Smooth muscle cell of the brain vasculature (primary cell): ENCODE measurements around the gene OR51E1.

Experiments
- DNase-seq: peaks from one replicate; pipeline ENCODE4 v3.0.0-alpha.2; 2012; ENCODE audit warnings: low read depth, low spot score

OR51E1 gene

DNA sequence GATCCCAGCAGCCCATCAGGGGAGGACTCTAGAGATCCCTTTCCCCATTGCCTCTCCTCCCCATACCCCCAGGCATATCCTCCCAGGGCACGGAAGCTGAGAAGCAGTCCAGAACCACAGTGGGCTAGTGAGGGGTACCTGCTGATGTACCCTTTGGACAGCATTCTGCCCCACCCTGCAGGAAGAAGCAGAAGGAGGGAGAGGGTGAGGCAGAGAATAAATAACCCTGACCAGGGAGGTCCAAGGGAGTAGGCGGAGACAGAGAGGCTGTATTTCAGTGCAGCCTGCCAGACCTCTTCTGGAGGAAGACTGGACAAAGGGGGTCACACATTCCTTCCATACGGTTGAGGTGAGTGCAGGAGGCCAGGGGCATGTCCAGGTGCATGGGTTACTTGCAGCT, at the start of gene OR51E1:
OR51E1 (plus strand) TSS at position 301 of the 400 bp plus-strand sequence. CDS start 8,545 bp downstream, outside the sequence.
- DNase-seq = no peak

DNA sequence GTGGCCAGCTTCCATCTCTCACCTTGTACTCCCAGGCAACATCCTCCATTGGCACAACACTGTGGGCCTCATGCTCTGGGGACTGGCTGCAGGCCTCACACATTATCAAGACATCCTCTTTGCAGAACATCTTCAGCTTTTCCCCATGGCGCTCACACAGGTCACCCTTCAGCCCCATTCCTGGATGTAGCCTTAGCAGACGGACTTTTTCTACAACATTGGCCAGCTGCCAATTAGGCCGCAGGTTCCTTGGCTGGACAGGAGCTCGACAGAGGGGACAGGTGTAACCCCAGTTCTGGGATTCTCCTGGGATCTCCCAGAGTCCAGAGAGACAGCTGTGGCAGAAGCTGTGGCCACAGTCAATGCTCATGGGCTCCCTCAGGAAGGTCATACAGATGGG, 38.7 kb upstream of the OR51E1 start:
- DNase-seq = no peak

GRCh38 chr11:4606231-4607015, 37.4 kb upstream of the OR51E1 start:
- DNase-seq = no peak

DNA sequence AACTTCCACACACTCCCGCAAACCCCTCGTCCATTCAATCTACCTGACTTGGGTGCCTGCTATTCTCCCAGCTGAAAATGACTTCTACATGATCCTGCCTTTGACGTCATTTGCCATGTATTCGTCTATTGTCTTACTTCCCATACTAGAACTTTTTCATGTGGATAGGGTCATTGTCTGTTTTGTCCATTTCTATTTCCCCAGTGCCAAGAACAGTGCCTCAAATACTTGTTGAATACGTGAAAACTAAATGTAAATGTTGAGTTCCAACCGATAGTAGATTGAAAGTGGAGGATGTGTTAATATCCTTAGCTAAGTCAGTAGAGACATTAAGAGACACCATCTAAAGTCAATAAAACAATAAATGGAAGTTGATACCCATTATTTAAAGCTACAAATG, 36.7 kb upstream of the OR51E1 start:
- DNase-seq = no peak

DNA sequence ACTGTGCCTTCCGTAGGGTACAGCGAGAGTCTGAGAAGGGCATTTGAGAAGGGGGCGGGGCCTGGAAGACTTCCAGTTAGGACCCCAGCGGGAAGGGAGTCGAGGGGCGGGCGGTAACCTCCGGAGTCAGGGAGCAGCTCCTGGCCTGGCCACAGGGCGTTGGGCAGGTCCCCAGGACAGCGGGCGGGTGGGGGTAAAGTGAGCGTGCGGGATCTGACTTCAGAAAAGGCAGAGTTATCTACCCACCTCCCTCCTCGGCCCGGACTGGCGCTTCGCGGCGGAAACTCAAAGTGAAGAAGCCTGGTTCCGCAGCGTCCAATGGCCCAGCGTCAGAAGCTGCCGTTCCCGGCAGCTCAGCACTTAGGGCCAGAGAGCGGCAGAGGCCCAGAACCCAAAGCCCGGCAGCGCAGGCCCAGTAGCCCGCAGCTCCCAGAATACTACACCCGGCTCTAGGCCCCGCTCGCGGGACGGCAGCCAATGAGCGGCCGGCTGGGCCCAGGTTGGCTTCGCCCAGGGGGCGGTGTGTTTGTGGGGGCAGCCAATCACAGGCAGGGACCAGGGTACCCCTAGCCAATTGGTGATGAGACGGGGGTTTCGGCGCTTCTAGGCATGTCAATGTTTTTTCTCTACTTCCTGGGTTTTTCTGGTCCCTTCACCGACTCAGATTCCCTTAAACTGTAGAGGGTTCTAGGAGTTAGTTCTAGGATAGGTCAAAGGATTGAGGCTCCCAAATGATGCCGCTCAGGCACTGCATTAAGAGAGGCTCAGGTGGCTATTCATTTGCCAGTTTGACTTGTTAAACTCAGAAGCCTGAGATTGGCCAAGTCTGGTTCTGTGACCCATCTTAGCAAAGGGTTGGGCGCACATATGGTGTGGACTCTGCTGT, 35.8 kb upstream of the OR51E1 start, which contains the start of gene TRIM68:
TRIM68 (minus strand) TSS at position 451 of the 886 bp plus-strand sequence. CDS start 2,727 bp downstream, outside the sequence.
- DNase-seq = peak; percentile 86

- DNase-seq = no peak
Measured at GRCh38 chr11:4610258-4610935, 33.4 kb upstream of the OR51E1 start.

DNA sequence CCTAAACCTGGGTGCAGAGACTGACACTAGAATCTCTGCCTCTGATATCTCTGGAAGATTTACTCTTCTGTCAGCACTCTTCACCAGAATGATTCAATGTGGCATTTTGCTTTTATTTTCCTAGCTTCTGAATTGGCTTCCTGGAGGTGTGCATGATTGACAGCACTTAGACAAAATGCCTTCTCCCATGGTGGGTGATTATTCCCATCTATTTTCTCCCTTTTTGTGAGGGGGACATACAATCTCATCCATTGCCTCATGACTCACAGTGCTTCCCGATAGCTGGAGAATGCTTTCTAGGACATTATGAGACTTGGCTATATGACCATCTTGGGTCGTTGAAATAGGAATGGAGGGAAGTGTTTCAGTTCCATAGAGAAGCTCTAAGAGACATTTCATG, 31.8 kb upstream of the OR51E1 start:
- DNase-seq = no peak

DNA sequence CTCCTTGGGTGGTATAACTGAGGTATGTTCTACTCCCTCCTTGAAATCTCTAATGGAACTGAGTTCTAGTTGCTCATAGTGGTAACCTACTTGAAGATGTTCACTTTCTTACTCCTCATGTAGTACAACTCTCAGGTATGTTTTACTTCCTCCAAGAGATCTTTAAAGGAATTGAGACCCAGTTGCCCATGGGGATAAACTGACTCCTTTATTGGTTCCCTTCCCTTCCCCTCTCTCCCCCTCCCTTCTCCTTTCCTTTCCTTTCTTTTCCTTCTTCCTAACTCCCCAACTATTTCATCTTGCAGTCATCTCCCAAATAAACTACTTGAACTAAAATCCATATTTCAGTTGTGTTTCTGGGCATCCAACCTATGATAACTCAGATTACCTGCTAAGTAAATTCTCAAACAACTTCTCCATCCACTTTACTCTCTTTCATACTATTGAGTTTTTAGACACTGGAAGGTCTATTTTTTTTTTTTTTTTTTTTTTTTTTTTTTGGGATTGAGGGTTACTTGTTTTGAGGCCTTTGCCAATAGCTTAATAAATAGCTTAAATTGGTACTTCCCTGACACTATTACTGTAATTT, 27.8 kb upstream of the OR51E1 start:
- DNase-seq = no peak

GRCh38 chr11:4619514-4619913, 24.3 kb upstream of the OR51E1 start:
- DNase-seq = no peak

DNA sequence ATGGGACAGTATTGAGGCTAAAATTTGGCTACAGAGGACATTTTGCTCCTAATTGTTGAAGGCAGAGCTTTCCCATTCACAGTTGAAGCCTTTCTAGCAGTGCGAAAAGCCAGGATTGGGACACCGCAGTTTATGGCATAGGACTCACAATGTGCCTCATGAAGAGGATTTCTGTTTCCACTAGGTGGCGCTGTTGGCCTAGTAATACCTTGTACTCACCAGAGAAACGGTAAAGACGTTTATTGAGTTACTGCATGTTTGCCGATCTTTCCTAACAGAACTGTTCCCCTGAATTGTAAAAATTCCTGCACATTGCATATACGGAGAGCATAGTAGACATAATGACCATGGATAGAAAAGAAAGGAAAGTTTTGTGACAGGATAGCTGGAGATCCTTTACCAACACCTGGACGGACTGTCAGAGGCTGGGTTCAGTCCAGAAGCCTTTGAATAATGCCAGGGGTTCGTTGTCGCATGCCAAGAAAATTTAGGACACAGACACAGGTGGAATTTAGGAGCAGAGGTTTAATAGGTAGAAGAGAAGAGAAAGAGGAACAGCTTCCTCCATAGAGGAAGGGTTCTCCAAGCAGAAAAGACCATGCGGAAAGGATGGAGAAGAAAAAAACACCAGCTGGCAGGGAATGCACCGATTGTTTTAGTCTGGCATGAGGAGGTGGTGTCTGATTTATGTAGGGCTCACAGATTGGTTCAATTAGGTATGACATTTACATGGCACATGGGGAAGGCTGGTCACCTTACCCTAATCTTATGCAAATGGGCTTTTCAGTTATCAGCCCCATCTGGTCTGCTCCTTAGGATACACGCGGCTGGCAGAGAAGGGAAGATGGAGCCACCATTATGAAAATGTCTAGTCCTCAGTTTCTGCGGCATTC, 17.3 kb upstream of the OR51E1 start:
- DNase-seq = no peak

DNA sequence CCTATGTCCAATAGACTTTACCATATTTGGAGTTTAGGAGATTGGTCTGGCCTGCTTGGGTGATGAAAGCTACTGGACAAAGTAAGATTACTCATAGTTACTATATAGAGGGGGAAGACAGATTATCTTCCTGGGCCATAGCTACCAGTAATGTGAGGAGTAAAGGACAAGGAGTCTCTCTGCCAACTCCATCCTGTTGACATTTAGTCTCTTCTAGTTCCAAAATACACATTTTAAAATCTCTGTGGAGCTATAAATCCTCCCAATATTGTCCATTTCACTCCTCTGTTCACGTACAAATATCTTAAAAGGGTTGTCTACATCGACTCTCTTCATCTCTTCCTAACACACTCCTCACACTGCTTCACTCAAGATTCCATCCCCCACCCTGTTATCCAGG, 7.6 kb upstream of the OR51E1 start:
- DNase-seq = no peak

DNA sequence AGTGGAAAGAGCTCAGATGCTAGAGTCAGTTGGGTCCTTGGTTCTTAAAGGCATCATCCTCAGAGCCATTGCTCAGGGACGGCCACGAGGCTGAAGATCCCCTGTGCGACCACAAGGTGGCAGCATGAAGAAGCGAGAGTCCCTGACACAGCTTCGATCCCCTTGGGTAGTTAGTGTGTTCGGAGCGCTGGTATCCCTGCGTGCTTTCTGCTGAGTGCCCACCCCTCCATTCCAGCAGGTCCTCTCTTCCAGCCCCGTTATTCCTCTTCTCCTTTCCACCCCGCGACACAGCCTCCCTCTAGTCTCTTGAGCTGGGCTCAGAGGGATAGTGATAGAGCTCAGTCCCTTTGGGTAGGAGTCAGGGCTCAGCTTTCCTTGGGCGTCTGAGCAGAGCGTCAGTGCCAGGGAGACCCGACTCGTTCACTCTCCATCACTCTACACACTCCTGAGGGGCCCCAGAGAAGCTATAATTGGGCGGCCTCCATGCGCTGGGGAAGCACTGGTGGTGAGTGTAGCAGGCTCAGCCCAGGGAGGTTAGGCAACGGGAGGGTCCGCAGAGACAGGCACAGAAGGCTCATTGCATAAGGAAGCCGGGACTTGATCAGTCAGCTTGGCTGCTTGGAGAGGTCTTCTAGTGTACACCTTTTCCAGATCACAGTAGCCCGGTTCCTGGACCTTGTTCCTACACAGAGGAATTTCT, 6.7 kb upstream of the OR51E1 start, which contains the start of gene OR51D1:
OR51D1 (plus strand) TSS at position 516 of the 700 bp plus-strand sequence. CDS start 2,314 bp downstream, outside the sequence.
- DNase-seq = peak; percentile 26

GRCh38 chr11:4637662-4638047, 6.1 kb upstream of the OR51E1 start:
- DNase-seq = no peak

GRCh38 chr11:4639931-4640330, 3.9 kb upstream of the OR51E1 start:
- no peak for DNase-seq

DNA sequence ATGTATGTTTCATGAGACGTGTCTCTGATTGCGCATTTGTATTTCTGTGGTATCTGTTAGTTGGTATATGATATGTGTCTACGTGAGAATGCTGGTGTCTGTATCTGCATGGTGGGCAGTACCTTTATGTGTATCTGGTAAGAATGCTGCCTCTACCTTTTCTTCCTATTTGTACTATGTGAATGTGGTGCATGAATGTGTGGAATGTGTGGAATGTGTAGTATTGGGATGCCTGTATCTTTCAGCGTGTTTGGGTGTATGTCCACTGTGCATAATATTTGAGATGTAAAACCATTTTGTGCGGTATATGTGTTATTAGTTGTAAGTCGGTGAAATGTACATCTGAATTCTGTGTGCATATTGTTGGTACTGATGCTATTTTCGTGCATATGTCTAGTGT, 2.3 kb upstream of the OR51E1 start:
- DNase-seq = no peak

DNA sequence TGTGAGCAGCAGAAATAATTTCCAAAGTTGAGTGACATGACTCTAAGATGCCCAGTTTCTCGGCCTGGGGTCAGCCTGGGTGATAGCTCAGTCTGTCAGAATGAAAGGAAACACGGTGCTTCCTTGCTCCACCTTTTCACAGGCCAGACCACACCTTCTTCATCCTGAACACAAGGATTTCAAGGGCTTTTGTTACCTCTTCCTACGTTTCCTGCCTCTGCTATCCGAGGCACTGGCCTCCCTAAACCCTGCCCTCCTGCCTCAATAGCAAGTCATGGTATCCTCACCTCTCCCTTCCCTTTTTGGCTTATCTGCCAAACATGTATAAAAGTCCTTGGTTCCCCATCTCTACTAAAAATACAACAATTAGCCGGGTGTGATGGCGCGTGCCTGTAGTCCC, 1.7 kb upstream of the OR51E1 start:
- DNase-seq = no peak

DNA sequence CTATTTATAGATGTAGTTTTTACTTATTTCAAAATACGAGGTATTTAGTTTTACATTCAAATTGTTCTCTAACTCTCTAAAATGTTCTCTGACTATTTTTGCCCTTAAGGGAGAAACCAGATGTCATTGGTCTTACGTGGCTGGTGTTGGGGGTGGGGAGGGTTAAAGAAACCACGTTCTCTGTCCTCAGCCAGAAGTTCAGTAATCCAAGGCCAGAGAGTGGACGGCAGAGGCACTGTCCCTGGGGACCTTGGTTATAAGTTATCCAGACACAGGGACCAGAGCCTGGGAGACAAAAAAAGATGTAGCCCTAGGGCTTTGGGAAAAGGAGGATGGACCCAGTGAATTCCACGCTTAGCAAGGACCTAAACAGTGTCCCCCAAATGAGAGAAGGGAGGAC, 706 bp upstream of the OR51E1 start:
- DNase-seq = no peak

DNA sequence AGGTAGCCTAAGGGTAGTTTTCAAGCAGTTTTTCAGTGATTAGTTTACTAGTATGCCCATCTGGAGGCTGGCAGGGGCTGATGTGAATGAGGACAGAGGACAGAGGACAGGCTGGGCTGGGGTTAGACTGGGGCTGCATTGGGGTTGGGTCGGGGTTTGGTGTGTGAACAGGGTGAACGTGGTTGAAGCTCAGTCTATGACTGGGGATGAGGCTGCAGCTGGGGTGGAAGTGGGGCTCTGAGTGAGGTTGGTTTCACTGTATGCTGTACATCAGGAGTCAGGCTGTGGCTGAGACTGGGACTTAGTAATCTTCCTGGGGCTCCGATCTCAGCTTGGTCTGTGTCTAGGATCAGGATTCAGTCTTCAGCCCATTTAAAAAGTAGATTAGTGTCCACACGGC, 451 bp downstream of the OR51E1 start:
- DNase-seq = no peak

- DNase-seq = no peak
Measured at GRCh38 chr11:4645974-4646373, 2.2 kb downstream of the OR51E1 start.

- DNase-seq = no peak
Measured at GRCh38 chr11:4647766-4648165, 4.0 kb downstream of the OR51E1 start.
